PC-9 (cell line): ENCODE results near the gene PFKP.

ENCODE experiments used
- EZH2 ChIP-seq: fragments of 200-600 bp; sonication (generic); IDR thresholded peaks from 2 replicates; pipeline ENCODE4 v1.8.0; 2017; ENCODE audit warnings: antibody characterized with exemption, low read depth
- TF ChIP-seq, protein P1 (sequence below): fragments of 200-600 bp; sonication (generic); conservative IDR thresholded peaks from 2 replicates; pipeline ENCODE4 v1.6.1; 2017; ENCODE audit warnings: mixed run types, antibody characterized with exemption, mild to moderate bottlenecking, moderate library complexity

DNA sequence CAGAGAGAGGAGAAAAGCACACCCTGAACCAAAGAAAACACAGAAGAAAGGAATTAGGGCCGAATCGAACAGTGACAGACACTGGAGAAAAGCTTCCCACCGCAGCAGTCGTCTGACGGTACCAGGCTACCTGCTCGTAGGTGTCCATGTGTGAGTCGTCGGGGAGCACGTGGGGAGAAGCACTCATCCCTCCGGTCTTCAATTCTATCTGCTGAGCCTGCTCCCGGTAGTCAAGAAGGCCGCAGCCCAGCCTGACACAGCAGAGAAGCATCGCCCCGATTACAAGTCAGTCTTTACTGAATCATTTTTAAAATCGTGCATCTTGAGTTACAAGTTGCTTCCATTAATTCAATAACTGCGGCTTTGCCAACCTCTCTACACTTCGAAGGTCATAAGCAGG is 80.7 kb downstream of the PFKP start:
- TF ChIP-seq, protein P1, sequence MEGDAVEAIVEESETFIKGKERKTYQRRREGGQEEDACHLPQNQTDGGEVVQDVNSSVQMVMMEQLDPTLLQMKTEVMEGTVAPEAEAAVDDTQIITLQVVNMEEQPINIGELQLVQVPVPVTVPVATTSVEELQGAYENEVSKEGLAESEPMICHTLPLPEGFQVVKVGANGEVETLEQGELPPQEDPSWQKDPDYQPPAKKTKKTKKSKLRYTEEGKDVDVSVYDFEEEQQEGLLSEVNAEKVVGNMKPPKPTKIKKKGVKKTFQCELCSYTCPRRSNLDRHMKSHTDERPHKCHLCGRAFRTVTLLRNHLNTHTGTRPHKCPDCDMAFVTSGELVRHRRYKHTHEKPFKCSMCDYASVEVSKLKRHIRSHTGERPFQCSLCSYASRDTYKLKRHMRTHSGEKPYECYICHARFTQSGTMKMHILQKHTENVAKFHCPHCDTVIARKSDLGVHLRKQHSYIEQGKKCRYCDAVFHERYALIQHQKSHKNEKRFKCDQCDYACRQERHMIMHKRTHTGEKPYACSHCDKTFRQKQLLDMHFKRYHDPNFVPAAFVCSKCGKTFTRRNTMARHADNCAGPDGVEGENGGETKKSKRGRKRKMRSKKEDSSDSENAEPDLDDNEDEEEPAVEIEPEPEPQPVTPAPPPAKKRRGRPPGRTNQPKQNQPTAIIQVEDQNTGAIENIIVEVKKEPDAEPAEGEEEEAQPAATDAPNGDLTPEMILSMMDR = no peak
- no peak for TF ChIP-seq EZH2
